ENCODE data around the gene PTPN23. TPM values are rescaled to one million over a fixed set of nuclear protein-coding genes. Genes with fewer than 3 reads are reported as not detected.

PTPN23 gene
- total and polyA plus RNA-seq, 2 of the 8 experiments (the other 6 are each of a cell fraction or from before 2014, with no cell fraction given) = 2.9 to 46.7 TPM

DNA sequence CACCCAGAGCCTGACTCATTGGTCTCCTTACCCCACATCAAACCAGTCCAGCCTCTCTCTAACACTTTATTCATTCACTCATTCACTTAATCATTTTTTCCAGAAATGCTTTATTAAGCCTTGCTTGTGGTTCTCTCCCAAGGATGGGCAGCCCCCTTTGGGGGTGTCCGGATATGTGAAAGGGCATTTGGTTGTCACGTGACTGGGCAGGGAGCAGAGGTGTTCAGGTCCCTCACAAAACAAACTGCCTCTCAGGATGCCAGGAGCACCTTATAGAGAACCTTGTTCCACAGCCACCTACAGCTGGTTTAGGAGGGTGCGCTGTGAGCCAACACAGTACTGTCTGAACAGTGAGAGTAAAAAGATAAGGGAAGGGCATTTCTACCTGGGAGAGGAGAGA, 25.8 kb upstream of the PTPN23 start (continued):
- TF ChIP-seq NANOG (IDR thresholded peaks at IDR 0.05; ENCODE audit: insufficient read depth, low read depth, low read length, poor library complexity, severe bottlenecking) (no peak), CREB1 (IDR thresholded peaks at IDR 0.05) (no peak), CHD2 (IDR thresholded peaks at IDR 0.05; ENCODE audit: low read length) (no peak)
